Activated T-cell treated with anti-CD3 and anti-CD28 coated beads for 24 hours (primary cell): ENCODE data around the gene ZNF550.

Experiments used
- DNase-seq: peaks from one replicate; pipeline ENCODE4 v3.0.0-alpha.2; 2020; ENCODE audit warnings: low read depth

ZNF550 gene

GRCh38 chr19:57559404-57560025, at the start of gene ZNF550:
TSS of gene ZNF550 (minus strand) at chr19:57559863. CDS start at chr19:57559682, 181 bp downstream.
- DNase-seq: peak; percentile 83

GRCh38 chr19:57606931-57607330, 47.3 kb upstream of the ZNF550 start:
- no peak for DNase-seq

GRCh38 chr19:57599761-57600383, 40.2 kb upstream of the ZNF550 start, which contains the start of gene ZNF530:
TSS of gene ZNF530 (plus strand) at chr19:57599885. CDS start at chr19:57604346, 4,461 bp downstream.
- DNase-seq: peak; percentile 87

- no peak for DNase-seq
Measured at GRCh38 chr19:57599377-57599760, 39.7 kb upstream of the ZNF550 start.

GRCh38 chr19:57587529-57587928, 27.9 kb upstream of the ZNF550 start:
- no peak for DNase-seq

- peak; percentile 80 for DNase-seq
Measured at GRCh38 chr19:57583521-57584416, 24.1 kb upstream of the ZNF550 start, which contains the start of gene ZIK1. TSS of gene ZIK1 (plus strand) at chr19:57584145. CDS start at chr19:57584357, 212 bp downstream.

- DNase-seq: no peak
Measured at GRCh38 chr19:57583104-57583520, 23.4 kb upstream of the ZNF550 start.

GRCh38 chr19:57578487-57579205, 19.0 kb upstream of the ZNF550 start, which contains the start of gene ZNF416:
TSS of gene ZNF416 (minus strand) at chr19:57578911. CDS start at chr19:57578704, 207 bp downstream.
- DNase-seq: peak; percentile 95

GRCh38 chr19:57576661-57577060, 17.0 kb upstream of the ZNF550 start:
- no peak for DNase-seq

GRCh38 chr19:57572415-57572947, 12.8 kb upstream of the ZNF550 start:
- DNase-seq: no peak

GRCh38 chr19:57570707-57571106, 11.0 kb upstream of the ZNF550 start:
- DNase-seq: no peak

- no peak for DNase-seq
Measured at GRCh38 chr19:57566396-57567265, 7.0 kb upstream of the ZNF550 start.

GRCh38 chr19:57563547-57563946, 3.9 kb upstream of the ZNF550 start:
- DNase-seq: no peak

GRCh38 chr19:57560049-57560491, 407 bp upstream of the ZNF550 start:
- DNase-seq: no peak

GRCh38 chr19:57559008-57559403, 657 bp downstream of the ZNF550 start:
- no peak for DNase-seq

- DNase-seq: no peak
Measured at GRCh38 chr19:57558525-57558924, 1.1 kb downstream of the ZNF550 start.

GRCh38 chr19:57557659-57558058, 2.0 kb downstream of the ZNF550 start:
- DNase-seq: no peak

GRCh38 chr19:57552432-57552831, 7.2 kb downstream of the ZNF550 start:
- DNase-seq: no peak

GRCh38 chr19:57546513-57546912, 13.2 kb downstream of the ZNF550 start:
- DNase-seq: no peak

- DNase-seq: no peak
Measured at GRCh38 chr19:57537953-57538547, 21.6 kb downstream of the ZNF550 start.
